Measurements from ENCODE around the gene LCN15.

LCN15 gene

DNA sequence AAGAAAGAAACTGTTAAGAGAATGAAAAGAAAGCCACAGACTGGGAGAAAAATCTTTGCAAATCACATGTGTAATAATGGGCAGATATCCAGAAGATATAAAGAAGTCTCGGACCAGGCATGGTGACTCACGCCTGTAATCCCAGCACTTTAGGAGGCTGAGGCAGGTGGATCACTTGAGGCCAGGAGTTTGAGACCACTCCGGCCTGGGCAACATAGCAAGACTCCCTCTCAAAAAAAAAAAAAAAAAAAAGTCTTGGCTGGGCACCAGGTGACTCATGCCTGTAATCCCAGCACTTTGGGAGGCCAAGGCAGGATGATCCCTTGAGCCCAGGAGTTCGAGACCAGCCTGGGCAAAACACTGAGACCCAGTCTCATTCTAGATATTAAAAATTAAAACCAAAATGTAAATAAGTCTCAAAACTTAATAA is 53.1 kb downstream of the LCN15 start (continued):
- TF ChIP-seq, protein P1, sequence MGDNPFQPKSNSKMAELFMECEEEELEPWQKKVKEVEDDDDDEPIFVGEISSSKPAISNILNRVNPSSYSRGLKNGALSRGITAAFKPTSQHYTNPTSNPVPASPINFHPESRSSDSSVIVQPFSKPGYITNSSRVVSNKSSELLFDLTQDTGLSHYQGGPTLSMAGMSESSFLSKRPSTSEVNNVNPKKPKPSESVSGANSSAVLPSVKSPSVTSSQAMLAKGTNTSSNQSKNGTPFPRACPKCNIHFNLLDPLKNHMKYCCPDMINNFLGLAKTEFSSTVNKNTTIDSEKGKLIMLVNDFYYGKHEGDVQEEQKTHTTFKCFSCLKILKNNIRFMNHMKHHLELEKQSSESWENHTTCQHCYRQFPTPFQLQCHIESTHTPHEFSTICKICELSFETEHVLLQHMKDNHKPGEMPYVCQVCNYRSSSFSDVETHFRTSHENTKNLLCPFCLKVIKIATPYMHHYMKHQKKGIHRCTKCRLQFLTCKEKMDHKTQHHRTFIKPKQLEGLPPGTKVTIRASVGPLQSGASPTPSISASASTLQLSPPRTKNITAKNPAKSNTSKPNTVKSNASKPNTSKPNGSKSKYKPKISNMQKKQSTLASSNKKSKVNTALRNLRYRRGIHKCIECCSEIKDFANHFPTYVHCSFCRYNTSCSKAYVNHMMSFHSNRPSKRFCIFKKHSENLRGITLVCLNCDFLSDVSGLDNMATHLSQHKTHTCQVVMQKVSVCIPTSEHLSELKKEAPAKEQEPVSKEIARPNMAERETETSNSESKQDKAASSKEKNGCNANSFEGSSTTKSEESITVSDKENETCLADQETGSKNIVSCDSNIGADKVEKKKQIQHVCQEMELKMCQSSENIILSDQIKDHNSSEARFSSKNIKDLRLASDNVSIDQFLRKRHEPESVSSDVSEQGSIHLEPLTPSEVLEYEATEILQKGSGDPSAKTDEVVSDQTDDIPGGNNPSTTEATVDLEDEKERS (tag by site-specific recombination; IDR thresholded peaks at IDR 0.05): peak; percentile 92
- TF ChIP-seq ZXDB (tag by site-specific recombination; IDR thresholded peaks at IDR 0.05): peak; percentile 45; the same call in 1 of the 2 replicates
- TF ChIP-seq ZNF324 (tag by site-specific recombination; IDR thresholded peaks at IDR 0.05): peak; percentile 68; the same call in 1 of the 2 replicates
- peak; percentile 55; the same call in 1 of the 2 replicates for TF ChIP-seq ZSCAN23 (tag by site-specific recombination; IDR thresholded peaks at IDR 0.05)
- 0 out of 2 replicates have a peak, but pooled peaks have one; percentile 18 for TF ChIP-seq SP3 (tag by site-specific recombination; IDR thresholded peaks at IDR 0.05)
- TF ChIP-seq, protein P2, sequence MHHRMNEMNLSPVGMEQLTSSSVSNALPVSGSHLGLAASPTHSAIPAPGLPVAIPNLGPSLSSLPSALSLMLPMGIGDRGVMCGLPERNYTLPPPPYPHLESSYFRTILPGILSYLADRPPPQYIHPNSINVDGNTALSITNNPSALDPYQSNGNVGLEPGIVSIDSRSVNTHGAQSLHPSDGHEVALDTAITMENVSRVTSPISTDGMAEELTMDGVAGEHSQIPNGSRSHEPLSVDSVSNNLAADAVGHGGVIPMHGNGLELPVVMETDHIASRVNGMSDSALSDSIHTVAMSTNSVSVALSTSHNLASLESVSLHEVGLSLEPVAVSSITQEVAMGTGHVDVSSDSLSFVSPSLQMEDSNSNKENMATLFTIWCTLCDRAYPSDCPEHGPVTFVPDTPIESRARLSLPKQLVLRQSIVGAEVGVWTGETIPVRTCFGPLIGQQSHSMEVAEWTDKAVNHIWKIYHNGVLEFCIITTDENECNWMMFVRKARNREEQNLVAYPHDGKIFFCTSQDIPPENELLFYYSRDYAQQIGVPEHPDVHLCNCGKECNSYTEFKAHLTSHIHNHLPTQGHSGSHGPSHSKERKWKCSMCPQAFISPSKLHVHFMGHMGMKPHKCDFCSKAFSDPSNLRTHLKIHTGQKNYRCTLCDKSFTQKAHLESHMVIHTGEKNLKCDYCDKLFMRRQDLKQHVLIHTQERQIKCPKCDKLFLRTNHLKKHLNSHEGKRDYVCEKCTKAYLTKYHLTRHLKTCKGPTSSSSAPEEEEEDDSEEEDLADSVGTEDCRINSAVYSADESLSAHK (tag by site-specific recombination; IDR thresholded peaks at IDR 0.05): 0 out of 2 replicates have a peak, but pooled peaks have one; percentile 39
- TF ChIP-seq ZBTB48 (tag by site-specific recombination; IDR thresholded peaks at IDR 0.05): peak; percentile 80; the same call in 1 of the 2 replicates
- TF ChIP-seq SP7 (tag by site-specific recombination; IDR thresholded peaks at IDR 0.05): peak; percentile 65; the same call in 1 of the 2 replicates
- peak; percentile 78; the same call in 1 of the 2 replicates for TF ChIP-seq ZBTB7A (tag by site-specific recombination; IDR thresholded peaks at IDR 0.05; ENCODE audit: low read depth)
- TF ChIP-seq GLIS1 (tag by site-specific recombination; IDR thresholded peaks at IDR 0.05): peak; percentile 84
- 0 out of 2 replicates have a peak, but pooled peaks have one; percentile 24 for TF ChIP-seq ZNF600 (tag by site-specific recombination; IDR thresholded peaks at IDR 0.05)
- peak; percentile 85 for TF ChIP-seq KLF8 (tag by site-specific recombination; IDR thresholded peaks at IDR 0.05)
- peak; percentile 21; the same call in 1 of the 2 replicates for TF ChIP-seq ZNF394 (tag by site-specific recombination; IDR thresholded peaks at IDR 0.05; ENCODE audit: borderline replicate concordance)
- TF ChIP-seq ZNF121 (tag by site-specific recombination; IDR thresholded peaks at IDR 0.05): peak; percentile 100
- peak; percentile 93 for TF ChIP-seq PRDM1 (tag by site-specific recombination; IDR thresholded peaks at IDR 0.05)
- TF ChIP-seq, protein P3, sequence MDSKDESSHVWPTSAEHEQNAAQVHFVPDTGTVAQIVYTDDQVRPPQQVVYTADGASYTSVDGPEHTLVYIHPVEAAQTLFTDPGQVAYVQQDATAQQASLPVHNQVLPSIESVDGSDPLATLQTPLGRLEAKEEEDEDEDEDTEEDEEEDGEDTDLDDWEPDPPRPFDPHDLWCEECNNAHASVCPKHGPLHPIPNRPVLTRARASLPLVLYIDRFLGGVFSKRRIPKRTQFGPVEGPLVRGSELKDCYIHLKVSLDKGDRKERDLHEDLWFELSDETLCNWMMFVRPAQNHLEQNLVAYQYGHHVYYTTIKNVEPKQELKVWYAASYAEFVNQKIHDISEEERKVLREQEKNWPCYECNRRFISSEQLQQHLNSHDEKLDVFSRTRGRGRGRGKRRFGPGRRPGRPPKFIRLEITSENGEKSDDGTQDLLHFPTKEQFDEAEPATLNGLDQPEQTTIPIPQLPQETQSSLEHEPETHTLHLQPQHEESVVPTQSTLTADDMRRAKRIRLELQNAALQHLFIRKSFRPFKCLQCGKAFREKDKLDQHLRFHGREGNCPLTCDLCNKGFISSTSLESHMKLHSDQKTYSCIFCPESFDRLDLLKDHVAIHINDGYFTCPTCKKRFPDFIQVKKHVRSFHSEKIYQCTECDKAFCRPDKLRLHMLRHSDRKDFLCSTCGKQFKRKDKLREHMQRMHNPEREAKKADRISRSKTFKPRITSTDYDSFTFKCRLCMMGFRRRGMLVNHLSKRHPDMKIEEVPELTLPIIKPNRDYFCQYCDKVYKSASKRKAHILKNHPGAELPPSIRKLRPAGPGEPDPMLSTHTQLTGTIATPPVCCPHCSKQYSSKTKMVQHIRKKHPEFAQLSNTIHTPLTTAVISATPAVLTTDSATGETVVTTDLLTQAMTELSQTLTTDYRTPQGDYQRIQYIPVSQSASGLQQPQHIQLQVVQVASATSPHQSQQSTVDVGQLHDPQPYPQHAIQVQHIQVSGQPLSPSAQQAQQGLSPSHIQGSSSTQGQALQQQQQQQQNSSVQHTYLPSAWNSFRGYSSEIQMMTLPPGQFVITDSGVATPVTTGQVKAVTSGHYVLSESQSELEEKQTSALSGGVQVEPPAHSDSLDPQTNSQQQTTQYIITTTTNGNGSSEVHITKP (tag by site-specific recombination; IDR thresholded peaks at IDR 0.05): peak; percentile 16; the same call in 1 of the 2 replicates
- TF ChIP-seq GLIS2 (tag by site-specific recombination; IDR thresholded peaks at IDR 0.05): peak; percentile 46; the same call in 1 of the 2 replicates
- TF ChIP-seq, protein P4, sequence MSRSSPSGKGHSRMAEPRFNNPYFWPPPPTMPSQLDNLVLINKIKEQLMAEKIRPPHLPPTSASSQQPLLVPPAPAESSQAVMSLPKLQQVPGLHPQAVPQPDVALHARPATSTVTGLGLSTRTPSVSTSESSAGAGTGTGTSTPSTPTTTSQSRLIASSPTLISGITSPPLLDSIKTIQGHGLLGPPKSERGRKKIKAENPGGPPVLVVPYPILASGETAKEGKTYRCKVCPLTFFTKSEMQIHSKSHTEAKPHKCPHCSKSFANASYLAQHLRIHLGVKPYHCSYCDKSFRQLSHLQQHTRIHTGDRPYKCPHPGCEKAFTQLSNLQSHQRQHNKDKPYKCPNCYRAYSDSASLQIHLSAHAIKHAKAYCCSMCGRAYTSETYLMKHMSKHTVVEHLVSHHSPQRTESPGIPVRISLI (tag by site-specific recombination; IDR thresholded peaks at IDR 0.05): peak; percentile 95
- TF ChIP-seq BCL11A (tag by site-specific recombination; IDR thresholded peaks at IDR 0.05; ENCODE audit: low read depth): peak; percentile 76; the same call in 1 of the 2 replicates
- TF ChIP-seq ZNF623 (tag by site-specific recombination; IDR thresholded peaks at IDR 0.05): 0 out of 2 replicates have a peak, but pooled peaks have one; percentile 21
- TF ChIP-seq ZNF335 (tag by site-specific recombination; conservative IDR thresholded peaks at IDR 0.05): peak; percentile 25; the same call in 1 of the 2 replicates
- peak; percentile 38; the same call in 1 of the 2 replicates for TF ChIP-seq WT1 (tag by site-specific recombination; IDR thresholded peaks at IDR 0.05)
- TF ChIP-seq, protein P5, sequence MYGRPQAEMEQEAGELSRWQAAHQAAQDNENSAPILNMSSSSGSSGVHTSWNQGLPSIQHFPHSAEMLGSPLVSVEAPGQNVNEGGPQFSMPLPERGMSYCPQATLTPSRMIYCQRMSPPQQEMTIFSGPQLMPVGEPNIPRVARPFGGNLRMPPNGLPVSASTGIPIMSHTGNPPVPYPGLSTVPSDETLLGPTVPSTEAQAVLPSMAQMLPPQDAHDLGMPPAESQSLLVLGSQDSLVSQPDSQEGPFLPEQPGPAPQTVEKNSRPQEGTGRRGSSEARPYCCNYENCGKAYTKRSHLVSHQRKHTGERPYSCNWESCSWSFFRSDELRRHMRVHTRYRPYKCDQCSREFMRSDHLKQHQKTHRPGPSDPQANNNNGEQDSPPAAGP (tag by site-specific recombination; IDR thresholded peaks at IDR 0.05): 0 out of 2 replicates have a peak, but pooled peaks have one; percentile 19
- TF ChIP-seq ZNF184 (tag by site-specific recombination; IDR thresholded peaks at IDR 0.05): peak; percentile 62; the same call in 1 of the 2 replicates

All from HEK293 (cell line).